ENCODE measurements around the gene ECI1. TPM values are rescaled to one million over a fixed set of nuclear protein-coding genes. Genes with fewer than 3 reads are reported as not detected.

The ECI1 gene
- polyA plus RNA-seq, 3 donors: 29.9 to 74.5 (median 52.3) TPM

GRCh38 chr16:2299121-2299914 lies 47.9 kb upstream of the ECI1 start:
- Mint-ChIP-seq H3K9me3 (no peaks in the 10 kb centered on the region), H3K27ac (no peak overlapping the region), H3K27me3 (ENCODE audit: low read depth in 3 of 3) (peaks cover 0 to 2% (median 0%) of the 10 kb centered on the region in 3 donors), H3K36me3 (no peaks in the 10 kb centered on the region), H3K4me1 (peaks cover 8% of the 10 kb centered on the region), H3K4me3 (no peak overlapping the region)
- 92% methylated on average over 23 of the region's 31 CpGs for WGBS (ENCODE audit: insufficient coverage)
- H3K79me2 ChIP-seq (ENCODE audit: insufficient read depth, low read length): no peaks in the 10 kb centered on the region
- no peaks in the 10 kb centered on the region for H4K20me1 ChIP-seq (ENCODE audit: insufficient read depth, low read length)
- intact Hi-C loops (cut with micrococcal nuclease): no loop called here
- no peaks in the 10 kb centered on the region for H3K9me3 ChIP-seq (replicated peaks in 1 of 2; ENCODE audit: control insufficient read depth in 1 of 2, insufficient read depth in 1 of 2, low read length in 2 of 2)
- H3K9ac ChIP-seq (ENCODE audit: insufficient read depth, low read length, poor library complexity, severe bottlenecking): no peak overlapping the region
- no peak overlapping the region for H3K4me2 ChIP-seq (replicated peaks; ENCODE audit: extremely low read depth, low read length, poor library complexity, severe bottlenecking)
- H3K4me3 ChIP-seq (replicated peaks in 1 of 3; ENCODE audit: low read depth in 2 of 3, low read length in 3 of 3): no peak overlapping the region
- no peaks in the 10 kb centered on the region for H3K36me3 ChIP-seq (replicated peaks in 1 of 2; ENCODE audit: control insufficient read depth in 1 of 2, insufficient read depth in 2 of 2, low read length in 2 of 2)
- H3K4me1 ChIP-seq (ENCODE audit: control insufficient read depth in 1 of 2, insufficient read depth in 2 of 2, low read length in 2 of 2): peaks cover 0 to 6% of the 10 kb centered on the region in 2 donors
- no peaks in the 10 kb centered on the region for H3K27me3 ChIP-seq (ENCODE audit: control insufficient read depth in 2 of 2, insufficient read depth in 2 of 2, low read length in 2 of 2)
- H3K27ac ChIP-seq (ENCODE audit: low read depth in 1 of 2, low read length in 2 of 2): no peak overlapping the region
- H2AFZ ChIP-seq (ENCODE audit: insufficient read depth, low read depth, low read length, poor library complexity, severe bottlenecking): no peak overlapping the region
- no peak for TF ChIP-seq CTCF (IDR thresholded peaks at IDR 0.05)
- DNase-seq: no peak

DNA sequence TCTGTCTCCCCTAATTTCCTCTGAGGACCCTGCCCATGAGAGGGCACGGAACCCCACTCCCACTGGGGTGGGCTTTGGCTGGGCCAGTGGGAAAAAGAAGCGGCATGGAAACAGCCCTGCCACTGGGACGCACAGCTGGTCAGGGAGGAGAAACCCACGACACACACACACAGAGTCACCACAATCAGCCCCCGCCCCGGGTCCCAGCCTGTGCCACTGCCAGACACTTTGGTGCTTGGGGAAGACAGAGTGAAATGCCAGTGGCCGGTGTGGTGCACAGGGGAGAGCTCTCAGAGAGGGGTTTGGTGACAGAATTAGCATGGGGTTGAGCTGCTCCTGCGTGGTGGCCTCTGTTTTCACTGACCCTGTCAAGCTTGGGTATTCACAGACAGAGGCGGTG lies 47.2 kb upstream of the ECI1 start:
- H3K9ac ChIP-seq (ENCODE audit: insufficient read depth, low read length, poor library complexity, severe bottlenecking): no peak overlapping the region
- no peaks in the 10 kb centered on the region for H4K20me1 ChIP-seq (ENCODE audit: insufficient read depth, low read length)
- H3K9me3 Mint-ChIP-seq: no peaks in the 10 kb centered on the region
- no peak overlapping the region for H3K27ac Mint-ChIP-seq
- no peak for DNase-seq
- peaks cover 8% of the 10 kb centered on the region for H3K4me1 Mint-ChIP-seq
- intact Hi-C loops (cut with micrococcal nuclease): no loop called here
- H3K9me3 ChIP-seq (replicated peaks in 1 of 2; ENCODE audit: control insufficient read depth in 1 of 2, insufficient read depth in 1 of 2, low read length in 2 of 2): no peaks in the 10 kb centered on the region
- H3K27ac ChIP-seq (ENCODE audit: low read depth in 1 of 2, low read length in 2 of 2): no peak overlapping the region
- 92% methylated on average over 5 of the region's 9 CpGs for WGBS (ENCODE audit: insufficient coverage)
- H3K79me2 ChIP-seq (ENCODE audit: insufficient read depth, low read length): no peaks in the 10 kb centered on the region
- H3K4me2 ChIP-seq (replicated peaks; ENCODE audit: extremely low read depth, low read length, poor library complexity, severe bottlenecking): no peak overlapping the region
- H3K36me3 Mint-ChIP-seq: no peaks in the 10 kb centered on the region
- H3K4me3 ChIP-seq (replicated peaks in 1 of 3; ENCODE audit: low read depth in 2 of 3, low read length in 3 of 3): no peak overlapping the region
- H3K4me1 ChIP-seq (ENCODE audit: control insufficient read depth in 1 of 2, insufficient read depth in 2 of 2, low read length in 2 of 2): peaks cover 0 to 6% of the 10 kb centered on the region in 2 donors
- H3K4me3 Mint-ChIP-seq: no peak overlapping the region
- H3K36me3 ChIP-seq (replicated peaks in 1 of 2; ENCODE audit: control insufficient read depth in 1 of 2, insufficient read depth in 2 of 2, low read length in 2 of 2): no peaks in the 10 kb centered on the region
- no peaks in the 10 kb centered on the region for H3K27me3 ChIP-seq (ENCODE audit: control insufficient read depth in 2 of 2, insufficient read depth in 2 of 2, low read length in 2 of 2)
- no peak for TF ChIP-seq CTCF (IDR thresholded peaks at IDR 0.05)
- peaks cover 0 to 5% (median 0%) of the 10 kb centered on the region in 3 donors for H3K27me3 Mint-ChIP-seq (ENCODE audit: low read depth in 3 of 3)
- H2AFZ ChIP-seq (ENCODE audit: insufficient read depth, low read depth, low read length, poor library complexity, severe bottlenecking): no peak overlapping the region
